GM18511 (cell line): ENCODE measurements around the gene EPS8L3.
"Not testable (repeated sequence)": the region's sequence is repeated elsewhere in the genome, so short reads cannot be mapped to it uniquely, and the experiment has no call there.

Experiments used
- ATAC-seq: cut with Tn5 transposase; IDR thresholded peaks from one replicate; pipeline ENCODE4 v1.9.1; 2021; ENCODE audit warnings: mild to moderate bottlenecking, moderate library complexity; ENCODE audit not compliant: unreplicated experiment

Gene EPS8L3

DNA sequence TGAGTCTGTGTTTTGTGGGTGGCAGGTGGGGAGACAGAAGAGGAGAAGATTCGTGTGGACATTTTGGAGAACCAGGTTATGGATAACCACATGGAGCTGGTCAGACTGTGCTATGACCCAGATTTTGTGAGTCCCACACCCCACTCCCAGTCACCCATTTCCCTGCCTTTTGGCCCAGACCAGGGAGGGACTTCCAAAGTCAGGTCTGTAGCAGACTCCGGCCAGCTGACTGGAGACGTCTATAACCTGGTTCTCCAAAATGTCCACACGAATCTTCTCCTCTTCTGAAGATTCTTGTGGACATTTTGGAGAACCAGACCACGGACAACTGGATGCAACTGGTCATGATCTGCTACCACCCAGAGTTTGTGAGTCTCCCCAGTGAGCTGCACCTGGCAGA, 50.1 kb downstream of the EPS8L3 start:
- ATAC-seq: no peak

DNA sequence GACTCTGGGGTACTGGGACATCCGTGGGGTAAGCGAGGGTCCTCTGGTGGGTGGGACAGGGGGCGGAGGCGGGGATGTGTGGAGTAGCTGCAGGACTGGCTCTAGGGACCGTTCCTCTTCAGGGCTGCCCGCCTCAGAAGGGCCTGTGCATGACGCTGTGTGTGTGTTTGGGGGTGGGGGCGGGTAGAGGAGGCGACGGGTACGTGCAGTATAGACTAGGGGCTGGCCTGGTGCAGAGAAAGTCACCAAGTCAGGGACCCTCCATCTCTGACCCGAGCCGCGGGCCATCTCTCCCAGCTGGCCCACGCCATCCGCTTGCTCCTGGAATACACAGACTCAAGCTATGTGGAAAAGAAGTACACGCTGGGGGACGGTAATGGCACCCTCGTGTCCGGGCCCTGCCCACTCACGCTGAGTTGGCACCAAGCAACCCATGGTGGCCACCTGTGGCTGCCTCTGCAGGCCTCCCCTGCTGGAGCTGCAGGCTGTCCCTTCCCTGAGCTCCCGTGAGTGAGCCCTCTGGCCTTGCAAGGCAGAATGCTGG, 51.3 kb downstream of the EPS8L3 start:
- ATAC-seq: no peak

GRCh38 chr1:109711593-109712320, 52.0 kb downstream of the EPS8L3 start, which contains the start of gene GSTM5:
GSTM5 (plus strand) TSS chr1:109712251; CDS start chr1:109712313, 62 bp downstream.
- ATAC-seq: not testable (repeated sequence)

DNA sequence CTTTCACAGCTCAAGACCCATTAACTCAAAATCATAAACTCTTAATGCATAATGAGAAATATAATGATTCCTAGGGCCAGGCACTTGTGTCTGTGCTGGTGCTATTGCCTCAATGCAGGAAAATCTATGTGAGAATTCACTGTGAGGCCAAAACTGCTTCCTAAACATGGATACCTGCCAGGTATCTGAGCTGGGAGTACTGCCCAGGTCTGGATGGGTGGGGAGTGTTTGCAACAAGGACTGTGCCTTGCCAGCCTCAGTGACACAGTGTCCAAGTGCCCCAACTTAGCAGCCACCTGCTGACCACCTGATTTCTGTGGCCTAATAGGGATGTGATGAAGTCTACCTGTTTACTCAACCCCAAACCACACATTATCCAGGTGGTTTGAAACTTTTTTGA, 53.9 kb downstream of the EPS8L3 start:
- not testable (repeated sequence) for ATAC-seq

DNA sequence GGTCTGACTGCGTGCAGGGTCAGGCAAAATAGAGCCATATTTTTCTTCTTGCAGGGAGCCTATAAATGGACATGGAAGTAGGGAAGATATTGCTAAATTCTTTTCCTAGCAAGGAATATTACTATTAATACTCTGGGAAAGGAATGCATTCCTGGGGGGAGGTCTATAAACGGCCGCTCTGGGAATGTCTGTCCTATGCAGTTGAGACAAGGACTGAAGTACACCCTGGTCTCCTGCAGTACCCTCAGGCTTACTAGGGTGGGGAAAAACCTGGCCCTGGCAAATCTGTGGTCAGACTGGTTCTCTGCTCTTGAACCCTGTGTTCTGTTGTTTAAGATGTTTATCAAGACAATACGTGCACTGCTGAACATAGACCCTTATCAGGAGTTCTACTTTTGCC, 54.8 kb downstream of the EPS8L3 start:
- not testable (repeated sequence) for ATAC-seq

- ATAC-seq: no peak
Observed at GRCh38 chr1:109705411-109705810, 58.3 kb downstream of the EPS8L3 start.

DNA sequence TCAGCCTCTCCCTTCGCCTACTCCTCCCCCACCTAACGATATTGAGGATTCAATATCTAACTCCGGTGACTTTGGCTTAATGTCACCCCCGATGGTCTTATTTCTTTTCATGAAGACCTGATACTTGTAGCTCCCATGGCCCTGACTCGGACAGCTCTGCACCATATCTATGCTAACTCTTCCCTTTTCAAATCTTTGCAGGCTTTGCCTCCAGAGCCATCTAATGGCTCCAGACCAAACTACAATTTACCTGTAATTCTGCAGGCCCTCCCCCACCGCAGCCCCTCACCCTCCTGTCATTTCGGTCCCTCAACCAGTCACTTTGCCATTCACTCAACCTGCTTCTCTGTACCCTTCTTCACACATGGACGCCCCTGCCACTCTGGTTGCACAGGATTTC, 59.5 kb downstream of the EPS8L3 start:
- ATAC-seq: no peak

GRCh38 chr1:109702940-109703339, 60.8 kb downstream of the EPS8L3 start:
- not testable (repeated sequence) for ATAC-seq
